ENCODE measurements around the gene PRSS2. TPM values are rescaled to one million over a fixed set of nuclear protein-coding genes. Genes with fewer than 3 reads are reported as not detected.

The PRSS2 gene
- total RNA-seq, 1 donor = not detected

GRCh38 chr7:142771353-142771723, 568 bp downstream of the PRSS2 start:
- no peaks in the 10 kb centered on the region for H3K9me3 ChIP-seq (ENCODE audit: low read depth, low read length)
- H4K20me1 ChIP-seq (ENCODE audit: insufficient read depth, low read length) = no peaks in the 10 kb centered on the region
- H3K27me3 ChIP-seq (ENCODE audit: insufficient read depth, low read length) = peaks cover 25% of the 10 kb centered on the region
- TF ChIP-seq CTCF (IDR thresholded peaks at IDR 0.05; ENCODE audit: extremely low read depth, low read depth, low read length) = no peak
- no peak for DNase-seq (ENCODE audit: insufficient read length, low spot score, missing footprints)
- H3K27ac ChIP-seq (ENCODE audit: low read depth, low read length) = no peak overlapping the region
- no peaks in the 10 kb centered on the region for H3K36me3 ChIP-seq (ENCODE audit: insufficient read depth, low read length)
- H3K4me3 ChIP-seq (ENCODE audit: insufficient read depth, low read length) = no peak overlapping the region
- H3K4me2 ChIP-seq (ENCODE audit: insufficient read depth, low read length) = no peak overlapping the region
- no peaks in the 10 kb centered on the region for H3K79me2 ChIP-seq (ENCODE audit: insufficient read depth, low read length)
- no peak overlapping the region for H2AFZ ChIP-seq (ENCODE audit: low read length)
- peaks cover 3% of the 10 kb centered on the region for H3K4me1 ChIP-seq (ENCODE audit: insufficient read depth, low read length)

GRCh38 chr7:142772051-142772450, 1.3 kb downstream of the PRSS2 start:
- H3K4me3 ChIP-seq (ENCODE audit: insufficient read depth, low read length) = no peak overlapping the region
- H3K4me1 ChIP-seq (ENCODE audit: insufficient read depth, low read length) = peaks cover 7% of the 10 kb centered on the region
- DNase-seq (ENCODE audit: insufficient read length, low spot score, missing footprints) = no peak
- H3K27me3 ChIP-seq (ENCODE audit: insufficient read depth, low read length) = peaks cover 25% of the 10 kb centered on the region
- no peak overlapping the region for H2AFZ ChIP-seq (ENCODE audit: low read length)
- H3K27ac ChIP-seq (ENCODE audit: low read depth, low read length) = no peak overlapping the region
- no peak overlapping the region for H3K4me2 ChIP-seq (ENCODE audit: insufficient read depth, low read length)
- H3K79me2 ChIP-seq (ENCODE audit: insufficient read depth, low read length) = no peaks in the 10 kb centered on the region
- H3K36me3 ChIP-seq (ENCODE audit: insufficient read depth, low read length) = no peaks in the 10 kb centered on the region
- H4K20me1 ChIP-seq (ENCODE audit: insufficient read depth, low read length) = no peaks in the 10 kb centered on the region
- TF ChIP-seq CTCF (IDR thresholded peaks at IDR 0.05; ENCODE audit: extremely low read depth, low read depth, low read length) = no peak
- no peaks in the 10 kb centered on the region for H3K9me3 ChIP-seq (ENCODE audit: low read depth, low read length)

GRCh38 chr7:142772673-142773072, 1.9 kb downstream of the PRSS2 start:
- Histone ChIP-seq H3K9me3 (ENCODE audit: low read depth, low read length) (no peaks in the 10 kb centered on the region), H3K4me3 (ENCODE audit: insufficient read depth, low read length) (no peak overlapping the region), H3K4me1 (ENCODE audit: insufficient read depth, low read length) (peaks cover 7% of the 10 kb centered on the region), H3K4me2 (ENCODE audit: insufficient read depth, low read length) (no peak overlapping the region), H3K27ac (ENCODE audit: low read depth, low read length) (no peak overlapping the region), H3K79me2 (ENCODE audit: insufficient read depth, low read length) (no peaks in the 10 kb centered on the region), H3K36me3 (ENCODE audit: insufficient read depth, low read length) (no peaks in the 10 kb centered on the region), H3K27me3 (ENCODE audit: insufficient read depth, low read length) (peaks cover 23% of the 10 kb centered on the region), H2AFZ (ENCODE audit: low read length) (no peak overlapping the region), H4K20me1 (ENCODE audit: insufficient read depth, low read length) (no peaks in the 10 kb centered on the region)
- TF ChIP-seq CTCF (IDR thresholded peaks at IDR 0.05; ENCODE audit: extremely low read depth, low read depth, low read length) = no peak
- DNase-seq (ENCODE audit: insufficient read length, low spot score, missing footprints) = no peak

- H3K4me2 ChIP-seq (ENCODE audit: insufficient read depth, low read length) = no peak overlapping the region
- H3K4me1 ChIP-seq (ENCODE audit: insufficient read depth, low read length) = peaks cover 7% of the 10 kb centered on the region
- no peak overlapping the region for H3K27ac ChIP-seq (ENCODE audit: low read depth, low read length)
- H4K20me1 ChIP-seq (ENCODE audit: insufficient read depth, low read length) = no peaks in the 10 kb centered on the region
- peaks cover 17% of the 10 kb centered on the region for H3K27me3 ChIP-seq (ENCODE audit: insufficient read depth, low read length)
- no peak for TF ChIP-seq CTCF (IDR thresholded peaks at IDR 0.05; ENCODE audit: extremely low read depth, low read depth, low read length)
- no peaks in the 10 kb centered on the region for H3K36me3 ChIP-seq (ENCODE audit: insufficient read depth, low read length)
- H2AFZ ChIP-seq (ENCODE audit: low read length) = no peak overlapping the region
- DNase-seq (ENCODE audit: insufficient read length, low spot score, missing footprints) = no peak
- H3K79me2 ChIP-seq (ENCODE audit: insufficient read depth, low read length) = no peaks in the 10 kb centered on the region
- H3K4me3 ChIP-seq (ENCODE audit: insufficient read depth, low read length) = no peak overlapping the region
- no peaks in the 10 kb centered on the region for H3K9me3 ChIP-seq (ENCODE audit: low read depth, low read length)
These were observed 2.5 kb downstream of the PRSS2 start for GRCh38 chr7:142773230-142773629.
